Measurements from ENCODE around the gene BCR. TPM values are rescaled to one million over a fixed set of nuclear protein-coding genes. Genes with fewer than 3 reads are reported as not detected.

Gene BCR
- total RNA-seq, 1 experiment from 2014 or later = 129 TPM

DNA sequence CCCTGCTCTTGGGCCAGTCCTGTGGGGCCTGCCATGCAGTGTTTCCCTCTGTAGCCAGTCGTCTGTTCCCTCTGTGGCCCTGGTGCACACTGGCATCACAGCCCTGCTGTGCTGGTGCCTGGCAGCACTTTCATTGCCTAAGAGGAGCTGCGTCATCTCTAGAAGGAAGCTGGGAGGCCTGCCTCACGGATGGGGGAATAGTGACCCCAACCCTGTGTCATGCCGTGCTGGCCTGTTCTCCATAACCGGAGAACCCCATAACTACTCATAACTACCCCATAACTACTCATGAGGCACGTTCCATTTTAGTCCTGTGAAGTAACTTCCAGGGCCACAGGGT is 21.0 kb upstream of the BCR start:
- ATAC-seq (no peak), DNase-seq (ENCODE audit: low spot score) (no peak)
- CTCF ChIA-PET = no interaction called here
- TF ChIP-seq ESRRA (CRISPR knock-in tag; IDR thresholded peaks at IDR 0.05; ENCODE audit: borderline replicate concordance) (no peak), ZNF121 (CRISPR knock-in tag; IDR thresholded peaks at IDR 0.05) (0 out of 2 replicates have a peak, but pooled peaks have one; percentile 5), ELF4 (CRISPR knock-in tag; IDR thresholded peaks at IDR 0.05; ENCODE audit: low read depth) (no peak), CBFB (CRISPR knock-in tag; IDR thresholded peaks at IDR 0.05; ENCODE audit: low read depth) (no peak), NFYB (CRISPR knock-in tag; conservative IDR thresholded peaks at IDR 0.05; ENCODE audit: low read depth) (no peak)
- TF ChIP-seq, protein P1, sequence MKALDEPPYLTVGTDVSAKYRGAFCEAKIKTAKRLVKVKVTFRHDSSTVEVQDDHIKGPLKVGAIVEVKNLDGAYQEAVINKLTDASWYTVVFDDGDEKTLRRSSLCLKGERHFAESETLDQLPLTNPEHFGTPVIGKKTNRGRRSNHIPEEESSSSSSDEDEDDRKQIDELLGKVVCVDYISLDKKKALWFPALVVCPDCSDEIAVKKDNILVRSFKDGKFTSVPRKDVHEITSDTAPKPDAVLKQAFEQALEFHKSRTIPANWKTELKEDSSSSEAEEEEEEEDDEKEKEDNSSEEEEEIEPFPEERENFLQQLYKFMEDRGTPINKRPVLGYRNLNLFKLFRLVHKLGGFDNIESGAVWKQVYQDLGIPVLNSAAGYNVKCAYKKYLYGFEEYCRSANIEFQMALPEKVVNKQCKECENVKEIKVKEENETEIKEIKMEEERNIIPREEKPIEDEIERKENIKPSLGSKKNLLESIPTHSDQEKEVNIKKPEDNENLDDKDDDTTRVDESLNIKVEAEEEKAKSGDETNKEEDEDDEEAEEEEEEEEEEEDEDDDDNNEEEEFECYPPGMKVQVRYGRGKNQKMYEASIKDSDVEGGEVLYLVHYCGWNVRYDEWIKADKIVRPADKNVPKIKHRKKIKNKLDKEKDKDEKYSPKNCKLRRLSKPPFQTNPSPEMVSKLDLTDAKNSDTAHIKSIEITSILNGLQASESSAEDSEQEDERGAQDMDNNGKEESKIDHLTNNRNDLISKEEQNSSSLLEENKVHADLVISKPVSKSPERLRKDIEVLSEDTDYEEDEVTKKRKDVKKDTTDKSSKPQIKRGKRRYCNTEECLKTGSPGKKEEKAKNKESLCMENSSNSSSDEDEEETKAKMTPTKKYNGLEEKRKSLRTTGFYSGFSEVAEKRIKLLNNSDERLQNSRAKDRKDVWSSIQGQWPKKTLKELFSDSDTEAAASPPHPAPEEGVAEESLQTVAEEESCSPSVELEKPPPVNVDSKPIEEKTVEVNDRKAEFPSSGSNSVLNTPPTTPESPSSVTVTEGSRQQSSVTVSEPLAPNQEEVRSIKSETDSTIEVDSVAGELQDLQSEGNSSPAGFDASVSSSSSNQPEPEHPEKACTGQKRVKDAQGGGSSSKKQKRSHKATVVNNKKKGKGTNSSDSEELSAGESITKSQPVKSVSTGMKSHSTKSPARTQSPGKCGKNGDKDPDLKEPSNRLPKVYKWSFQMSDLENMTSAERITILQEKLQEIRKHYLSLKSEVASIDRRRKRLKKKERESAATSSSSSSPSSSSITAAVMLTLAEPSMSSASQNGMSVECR (CRISPR knock-in tag; IDR thresholded peaks at IDR 0.05; ENCODE audit: borderline replicate concordance) = no peak
- H3K4me1 Mint-ChIP-seq = peaks cover 18% of the 10 kb centered on the region
- no peaks in the 10 kb centered on the region for H3K36me3 Mint-ChIP-seq
- POLR2A ChIA-PET = no interaction called here
- no peak overlapping the region for H3K27ac Mint-ChIP-seq
- H3K4me3 Mint-ChIP-seq = no peak overlapping the region
- no peaks in the 10 kb centered on the region; the same call in 1 of the 2 replicates for H3K27me3 Mint-ChIP-seq (ENCODE audit: low read depth)
- no peaks in the 10 kb centered on the region for H3K9me3 Mint-ChIP-seq

DNA sequence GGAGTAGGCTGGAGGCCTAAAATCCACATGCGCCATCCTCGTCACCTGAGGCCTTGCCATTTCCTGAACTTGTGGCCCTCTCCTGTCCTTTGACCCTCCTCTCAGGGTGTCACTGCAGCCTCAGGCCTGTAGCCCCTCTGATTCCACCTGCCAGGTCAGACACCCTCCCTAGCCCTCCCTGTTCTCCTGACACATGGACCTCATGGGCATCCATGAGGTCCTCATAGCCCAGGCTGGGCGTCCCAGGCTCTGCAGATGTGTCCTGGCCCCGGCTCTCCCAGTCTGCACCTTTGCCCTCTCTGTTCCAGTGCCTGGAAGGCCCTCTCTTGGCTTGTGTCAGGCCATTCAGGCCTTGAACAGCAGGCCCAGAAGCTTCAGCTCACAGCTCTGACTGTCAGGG is 19.3 kb upstream of the BCR start:
- ChIA-PET CTCF (no interaction called here), POLR2A (no interaction called here)

More for the DNA sequence above, 19.3 kb upstream of the BCR start:
- Mint-ChIP-seq H3K36me3 (no peaks in the 10 kb centered on the region), H3K9me3 (no peaks in the 10 kb centered on the region), H3K27me3 (ENCODE audit: low read depth) (no peaks in the 10 kb centered on the region; the same call in 1 of the 2 replicates), H3K4me1 (peaks cover 12% of the 10 kb centered on the region), H3K4me3 (no peak overlapping the region), H3K27ac (no peak overlapping the region)
- TF ChIP-seq, protein P2, sequence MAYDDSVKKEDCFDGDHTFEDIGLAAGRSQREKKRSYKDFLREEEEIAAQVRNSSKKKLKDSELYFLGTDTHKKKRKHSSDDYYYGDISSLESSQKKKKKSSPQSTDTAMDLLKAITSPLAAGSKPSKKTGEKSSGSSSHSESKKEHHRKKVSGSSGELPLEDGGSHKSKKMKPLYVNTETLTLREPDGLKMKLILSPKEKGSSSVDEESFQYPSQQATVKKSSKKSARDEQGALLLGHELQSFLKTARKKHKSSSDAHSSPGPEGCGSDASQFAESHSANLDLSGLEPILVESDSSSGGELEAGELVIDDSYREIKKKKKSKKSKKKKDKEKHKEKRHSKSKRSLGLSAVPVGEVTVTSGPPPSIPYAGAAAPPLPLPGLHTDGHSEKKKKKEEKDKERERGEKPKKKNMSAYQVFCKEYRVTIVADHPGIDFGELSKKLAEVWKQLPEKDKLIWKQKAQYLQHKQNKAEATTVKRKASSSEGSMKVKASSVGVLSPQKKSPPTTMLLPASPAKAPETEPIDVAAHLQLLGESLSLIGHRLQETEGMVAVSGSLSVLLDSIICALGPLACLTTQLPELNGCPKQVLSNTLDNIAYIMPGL (CRISPR knock-in tag; IDR thresholded peaks at IDR 0.05) = no peak
- TF ChIP-seq, protein P3, sequence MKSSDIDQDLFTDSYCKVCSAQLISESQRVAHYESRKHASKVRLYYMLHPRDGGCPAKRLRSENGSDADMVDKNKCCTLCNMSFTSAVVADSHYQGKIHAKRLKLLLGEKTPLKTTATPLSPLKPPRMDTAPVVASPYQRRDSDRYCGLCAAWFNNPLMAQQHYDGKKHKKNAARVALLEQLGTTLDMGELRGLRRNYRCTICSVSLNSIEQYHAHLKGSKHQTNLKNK (CRISPR knock-in tag; IDR thresholded peaks at IDR 0.05) = no peak
- TF ChIP-seq, protein P4, sequence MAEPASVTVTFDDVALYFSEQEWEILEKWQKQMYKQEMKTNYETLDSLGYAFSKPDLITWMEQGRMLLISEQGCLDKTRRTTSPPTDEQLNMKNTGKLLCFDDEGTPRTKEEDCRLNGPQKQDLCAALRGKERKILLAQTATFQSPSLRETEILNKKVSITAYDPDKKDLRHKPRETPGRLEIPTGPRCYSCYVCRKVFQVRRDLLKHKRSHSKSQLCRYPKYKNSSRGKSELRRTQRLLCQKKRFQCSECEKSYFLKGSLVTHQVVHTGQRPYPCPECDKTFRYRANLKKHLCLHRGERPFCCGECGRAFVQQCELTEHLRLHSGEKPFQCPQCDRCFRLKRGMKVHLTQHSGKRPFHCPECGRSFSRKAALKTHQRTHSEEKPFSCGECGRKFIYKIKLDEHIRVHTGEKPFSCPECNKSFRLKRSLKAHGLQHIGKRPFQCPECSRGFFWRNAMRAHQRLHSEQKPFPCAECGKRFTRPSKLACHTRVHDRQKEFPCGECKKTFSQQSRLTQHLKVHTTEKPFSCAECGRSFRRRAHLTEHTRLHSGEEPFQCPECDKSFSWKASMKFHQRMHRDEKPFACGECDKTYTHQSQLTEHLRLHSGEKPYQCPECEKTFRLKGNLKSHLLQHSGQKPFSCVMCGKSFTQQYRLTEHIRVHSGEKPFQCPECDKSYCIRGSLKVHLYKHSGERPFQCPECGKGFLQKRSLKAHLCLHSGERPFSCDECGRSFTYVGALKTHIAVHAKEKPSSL (CRISPR knock-in tag; conservative IDR thresholded peaks at IDR 0.05) = no peak
- no peak for TF ChIP-seq RELA (CRISPR knock-in tag; IDR thresholded peaks at IDR 0.05; ENCODE audit: borderline replicate concordance)
- no peak for TF ChIP-seq ZNF232 (CRISPR knock-in tag; IDR thresholded peaks at IDR 0.05)
- TF ChIP-seq ZNF423 (CRISPR knock-in tag; IDR thresholded peaks at IDR 0.05) = no peak
- TF ChIP-seq, protein P5, sequence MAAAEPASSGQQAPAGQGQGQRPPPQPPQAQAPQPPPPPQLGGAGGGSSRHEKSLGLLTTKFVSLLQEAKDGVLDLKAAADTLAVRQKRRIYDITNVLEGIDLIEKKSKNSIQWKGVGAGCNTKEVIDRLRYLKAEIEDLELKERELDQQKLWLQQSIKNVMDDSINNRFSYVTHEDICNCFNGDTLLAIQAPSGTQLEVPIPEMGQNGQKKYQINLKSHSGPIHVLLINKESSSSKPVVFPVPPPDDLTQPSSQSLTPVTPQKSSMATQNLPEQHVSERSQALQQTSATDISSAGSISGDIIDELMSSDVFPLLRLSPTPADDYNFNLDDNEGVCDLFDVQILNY (CRISPR knock-in tag; IDR thresholded peaks at IDR 0.05) = no peak
- no peak for TF ChIP-seq NR1H2 (CRISPR knock-in tag; IDR thresholded peaks at IDR 0.05)
- no peak for TF ChIP-seq RORB (CRISPR knock-in tag; IDR thresholded peaks at IDR 0.05)
- TF ChIP-seq, protein P6, sequence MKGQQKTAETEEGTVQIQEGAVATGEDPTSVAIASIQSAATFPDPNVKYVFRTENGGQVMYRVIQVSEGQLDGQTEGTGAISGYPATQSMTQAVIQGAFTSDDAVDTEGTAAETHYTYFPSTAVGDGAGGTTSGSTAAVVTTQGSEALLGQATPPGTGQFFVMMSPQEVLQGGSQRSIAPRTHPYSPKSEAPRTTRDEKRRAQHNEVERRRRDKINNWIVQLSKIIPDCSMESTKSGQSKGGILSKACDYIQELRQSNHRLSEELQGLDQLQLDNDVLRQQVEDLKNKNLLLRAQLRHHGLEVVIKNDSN (CRISPR knock-in tag; IDR thresholded peaks at IDR 0.05) = no peak
- TF ChIP-seq, protein P7, sequence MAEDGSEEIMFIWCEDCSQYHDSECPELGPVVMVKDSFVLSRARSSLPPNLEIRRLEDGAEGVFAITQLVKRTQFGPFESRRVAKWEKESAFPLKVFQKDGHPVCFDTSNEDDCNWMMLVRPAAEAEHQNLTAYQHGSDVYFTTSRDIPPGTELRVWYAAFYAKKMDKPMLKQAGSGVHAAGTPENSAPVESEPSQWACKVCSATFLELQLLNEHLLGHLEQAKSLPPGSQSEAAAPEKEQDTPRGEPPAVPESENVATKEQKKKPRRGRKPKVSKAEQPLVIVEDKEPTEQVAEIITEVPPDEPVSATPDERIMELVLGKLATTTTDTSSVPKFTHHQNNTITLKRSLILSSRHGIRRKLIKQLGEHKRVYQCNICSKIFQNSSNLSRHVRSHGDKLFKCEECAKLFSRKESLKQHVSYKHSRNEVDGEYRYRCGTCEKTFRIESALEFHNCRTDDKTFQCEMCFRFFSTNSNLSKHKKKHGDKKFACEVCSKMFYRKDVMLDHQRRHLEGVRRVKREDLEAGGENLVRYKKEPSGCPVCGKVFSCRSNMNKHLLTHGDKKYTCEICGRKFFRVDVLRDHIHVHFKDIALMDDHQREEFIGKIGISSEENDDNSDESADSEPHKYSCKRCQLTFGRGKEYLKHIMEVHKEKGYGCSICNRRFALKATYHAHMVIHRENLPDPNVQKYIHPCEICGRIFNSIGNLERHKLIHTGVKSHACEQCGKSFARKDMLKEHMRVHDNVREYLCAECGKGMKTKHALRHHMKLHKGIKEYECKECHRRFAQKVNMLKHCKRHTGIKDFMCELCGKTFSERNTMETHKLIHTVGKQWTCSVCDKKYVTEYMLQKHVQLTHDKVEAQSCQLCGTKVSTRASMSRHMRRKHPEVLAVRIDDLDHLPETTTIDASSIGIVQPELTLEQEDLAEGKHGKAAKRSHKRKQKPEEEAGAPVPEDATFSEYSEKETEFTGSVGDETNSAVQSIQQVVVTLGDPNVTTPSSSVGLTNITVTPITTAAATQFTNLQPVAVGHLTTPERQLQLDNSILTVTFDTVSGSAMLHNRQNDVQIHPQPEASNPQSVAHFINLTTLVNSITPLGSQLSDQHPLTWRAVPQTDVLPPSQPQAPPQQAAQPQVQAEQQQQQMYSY (CRISPR knock-in tag; IDR thresholded peaks at IDR 0.05) = no peak
- TF ChIP-seq ZBTB21 (CRISPR knock-in tag; IDR thresholded peaks at IDR 0.05; ENCODE audit: borderline replicate concordance) = no peak
- no peak for DNase-seq (ENCODE audit: low spot score)
- ATAC-seq = no peak

All from WTC11 (cell line).